Endodermal cell (in vitro differentiated cells): Measurements from ENCODE around the gene BRD4. TPM values are rescaled to one million over a fixed set of nuclear protein-coding genes. Genes with fewer than 3 reads are reported as not detected.
"Not testable (repeated sequence)": the region's sequence is repeated elsewhere in the genome, so short reads cannot be mapped to it uniquely, and the experiment has no call there.

Experiments used
- DNase-seq: peaks from one replicate; pipeline ENCODE4 v3.0.0-alpha.2; 2017
- H3K27ac ChIP-seq: 2 replicates; pipeline ENCODE4 v1.5.1; 2013; ENCODE audit warnings: mild to moderate bottlenecking, low read depth, low read length, moderate library complexity
- H3K27me3 ChIP-seq: 2 replicates; pipeline ENCODE4 v1.6.1; 2013; ENCODE audit warnings: mild to moderate bottlenecking, low read length, moderate library complexity; ENCODE audit not compliant: insufficient read depth, control insufficient read depth, poor library complexity, severe bottlenecking
- H3K36me3 ChIP-seq: 2 replicates; pipeline ENCODE4 v1.7.0; 2013; ENCODE audit warnings: mild to moderate bottlenecking, low read length, moderate library complexity; ENCODE audit not compliant: control insufficient read depth, insufficient read depth
- H3K4me1 ChIP-seq: one replicate; pipeline ENCODE4 v1.7.0; 2013; ENCODE audit warnings: low read length; ENCODE audit not compliant: control insufficient read depth, insufficient read depth
- H3K4me3 ChIP-seq: 2 replicates; pipeline ENCODE4 v1.5.1; 2013; ENCODE audit warnings: mild to moderate bottlenecking, low read length, moderate library complexity
- H3K9ac ChIP-seq: 2 replicates; pipeline ENCODE4 v1.6.1; 2013; ENCODE audit warnings: mild to moderate bottlenecking, low read length, moderate library complexity; ENCODE audit not compliant: poor library complexity, severe bottlenecking; ENCODE audit errors: extremely low read depth
- H3K9me3 ChIP-seq: 2 replicates; pipeline ENCODE4 v1.6.1; 2013; ENCODE audit warnings: mild to moderate bottlenecking, low read length, moderate library complexity; ENCODE audit not compliant: control insufficient read depth
- H3K27ac Mint-ChIP-seq: 2 replicates; pipeline ENCODE4 v1.8.0; 2020; ENCODE audit warnings: mixed read lengths
- H3K27me3 Mint-ChIP-seq: 2 replicates; pipeline ENCODE4 v1.8.0; 2021; ENCODE audit warnings: mild to moderate bottlenecking, mixed read lengths; ENCODE audit not compliant: insufficient read depth
- H3K36me3 Mint-ChIP-seq: 2 replicates; pipeline ENCODE4 v1.8.0; 2020; ENCODE audit warnings: low read depth, mixed read lengths
- H3K4me1 Mint-ChIP-seq: 2 replicates; pipeline ENCODE4 v1.8.0; 2020; ENCODE audit warnings: mixed read lengths
- H3K4me3 Mint-ChIP-seq: 2 replicates; pipeline ENCODE4 v1.8.0; 2020; ENCODE audit warnings: mild to moderate bottlenecking, moderate library complexity, mixed read lengths
- H3K9me3 Mint-ChIP-seq: 2 replicates; pipeline ENCODE4 v1.8.0; 2020; ENCODE audit warnings: mild to moderate bottlenecking, mixed read lengths
- WGBS, 2 experiments: methylation state at CpG; one replicate each; pipeline versions ENCODE4 v1.1.5 to v1.1.7; 2013; ENCODE audit warnings: missing lambda C conversion rate in 2 of 2, mixed read lengths in 1 of 2; ENCODE audit not compliant: insufficient coverage in 1 of 2, insufficient read length in 1 of 2; 5-methylcytosine and 5-hydroxymethylcytosine counted together
- total RNA-seq, 2 donors: library from RNA; stranded (reverse); fragmentation: NEBNext Ultra II Directional in 1 of 2; extraction: Animal tissue kit (Norgen Biotek cat#: 25700) in 1 of 2; gene quantifications; 2 replicates in 1 of 2; 3 replicates in 1 of 2; pipeline ENCODE4 v1.2.1, GENCODE V29; 2021
- TF ChIP-seq, protein P1 (sequence below): fragments of 200-600 bp; sonication (generic); conservative IDR thresholded peaks from 2 replicates; pipeline ENCODE4 v1.5.0; 2021; ENCODE audit warnings: antibody characterized with exemption, mild to moderate bottlenecking

BRD4 gene
- total RNA-seq, 2 donors from 2014 or later: 149 to 156 TPM

DNA sequence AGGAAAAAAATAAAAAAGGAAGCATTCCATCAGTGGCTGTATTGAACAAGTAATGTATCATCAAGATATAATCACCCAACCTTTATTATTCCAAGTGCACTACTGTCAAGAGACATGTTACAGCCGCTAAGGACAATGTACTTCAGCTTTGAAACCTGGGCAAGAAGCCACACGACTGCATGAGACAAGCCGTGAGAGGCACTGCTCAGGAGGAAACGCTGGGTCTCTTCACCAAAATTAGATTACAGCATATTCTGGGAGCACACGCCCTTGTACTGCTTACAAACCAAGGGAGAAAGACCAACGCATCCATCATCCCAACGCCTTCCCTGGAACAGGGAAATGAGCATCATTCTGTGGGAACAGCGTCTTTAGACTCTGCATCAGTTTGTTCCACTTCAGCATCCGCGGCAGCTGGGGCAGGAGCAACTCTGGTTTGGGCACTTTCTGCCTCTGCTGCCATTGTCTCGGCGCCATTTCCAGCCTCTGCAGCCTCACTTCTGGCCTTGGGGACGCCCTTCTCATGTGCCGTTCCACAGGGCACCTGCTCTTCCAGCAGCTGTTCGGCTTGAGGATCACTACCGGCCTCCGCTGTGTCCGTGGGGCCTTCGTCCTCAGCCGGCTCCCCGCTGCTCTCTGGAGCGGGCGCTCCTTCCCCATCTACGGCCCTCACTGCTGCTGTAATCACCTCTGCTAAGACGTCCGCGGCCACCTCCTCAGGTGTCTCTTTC, 22.4 kb upstream of the BRD4 start:
- Mint-ChIP-seq H3K27me3 (no peaks in the 10 kb centered on the region), H3K9me3 (no peaks in the 10 kb centered on the region), H3K27ac (no peak overlapping the region), H3K4me3 (no peak overlapping the region), H3K36me3 (peaks cover 50% of the 10 kb centered on the region), H3K4me1 (no peaks in the 10 kb centered on the region)
- no peak for DNase-seq
- Histone ChIP-seq H3K9me3 (no peaks in the 10 kb centered on the region), H3K36me3 (peaks cover 50% of the 10 kb centered on the region), H3K27ac (no peak overlapping the region), H3K4me3 (no peak overlapping the region), H3K9ac (no peak overlapping the region), H3K27me3 (no peaks in the 10 kb centered on the region), H3K4me1 (no peaks in the 10 kb centered on the region)
- WGBS, 2 experiments: 95 to 97% methylated on average over 27 of the region's 27 CpGs
- TF ChIP-seq, protein P1, sequence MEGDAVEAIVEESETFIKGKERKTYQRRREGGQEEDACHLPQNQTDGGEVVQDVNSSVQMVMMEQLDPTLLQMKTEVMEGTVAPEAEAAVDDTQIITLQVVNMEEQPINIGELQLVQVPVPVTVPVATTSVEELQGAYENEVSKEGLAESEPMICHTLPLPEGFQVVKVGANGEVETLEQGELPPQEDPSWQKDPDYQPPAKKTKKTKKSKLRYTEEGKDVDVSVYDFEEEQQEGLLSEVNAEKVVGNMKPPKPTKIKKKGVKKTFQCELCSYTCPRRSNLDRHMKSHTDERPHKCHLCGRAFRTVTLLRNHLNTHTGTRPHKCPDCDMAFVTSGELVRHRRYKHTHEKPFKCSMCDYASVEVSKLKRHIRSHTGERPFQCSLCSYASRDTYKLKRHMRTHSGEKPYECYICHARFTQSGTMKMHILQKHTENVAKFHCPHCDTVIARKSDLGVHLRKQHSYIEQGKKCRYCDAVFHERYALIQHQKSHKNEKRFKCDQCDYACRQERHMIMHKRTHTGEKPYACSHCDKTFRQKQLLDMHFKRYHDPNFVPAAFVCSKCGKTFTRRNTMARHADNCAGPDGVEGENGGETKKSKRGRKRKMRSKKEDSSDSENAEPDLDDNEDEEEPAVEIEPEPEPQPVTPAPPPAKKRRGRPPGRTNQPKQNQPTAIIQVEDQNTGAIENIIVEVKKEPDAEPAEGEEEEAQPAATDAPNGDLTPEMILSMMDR: no peak

DNA sequence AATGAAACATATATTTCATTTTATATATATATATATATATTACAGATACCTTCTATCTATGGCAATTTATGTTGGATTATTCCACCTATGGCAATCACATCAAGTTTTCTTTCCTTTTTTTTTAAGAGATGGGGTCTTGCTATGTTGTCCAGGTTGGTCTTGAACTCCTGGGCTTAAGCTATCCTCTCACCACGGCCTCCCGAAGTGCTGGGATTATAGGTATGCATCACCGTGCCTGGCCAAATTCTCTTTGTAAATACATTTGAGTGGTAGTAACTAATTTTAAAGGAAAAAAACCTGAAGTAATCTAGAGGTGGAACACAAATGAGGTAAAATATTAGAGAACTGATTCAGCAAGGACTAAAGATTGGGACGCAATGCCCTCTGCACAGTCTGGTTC, 21.6 kb upstream of the BRD4 start:
- no peaks in the 10 kb centered on the region for H3K27me3 Mint-ChIP-seq
- no peak overlapping the region for H3K4me3 ChIP-seq
- 73 to 100% methylated on average over 2 to 4 of the region's 4 CpGs for WGBS, 2 experiments

DNA sequence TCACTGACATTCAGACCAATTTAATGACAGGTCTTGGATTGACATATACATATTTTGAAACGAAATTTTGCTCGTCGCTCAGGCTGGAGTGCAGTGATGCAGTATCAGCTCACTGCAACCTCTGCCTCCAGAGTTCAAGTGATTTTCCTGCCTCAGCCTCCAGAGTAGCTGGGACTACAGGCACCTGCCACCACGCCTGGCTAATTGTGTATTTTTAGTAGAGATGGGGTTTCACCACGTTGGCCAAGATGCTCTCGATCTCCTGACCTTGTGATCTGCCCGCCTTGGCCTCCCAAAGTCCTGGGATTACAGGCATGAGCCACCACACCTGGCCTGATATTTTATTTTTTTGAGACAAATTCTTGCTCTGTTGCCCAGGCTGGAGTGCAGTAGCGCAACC, 20.2 kb upstream of the BRD4 start:
- not testable (repeated sequence) for H3K9ac ChIP-seq, H3K27ac ChIP-seq, H3K9me3 ChIP-seq, H3K4me3 ChIP-seq, H3K4me1 ChIP-seq, DNase-seq, H3K9me3 Mint-ChIP-seq, H3K27me3 Mint-ChIP-seq, H3K27me3 ChIP-seq, H3K4me1 Mint-ChIP-seq, H3K27ac Mint-ChIP-seq, H3K4me3 Mint-ChIP-seq
- peaks cover 28% of the 10 kb centered on the region for H3K36me3 ChIP-seq
- WGBS, 2 experiments: 94 to 95% methylated on average over 8 of the region's 8 CpGs
- peaks cover 31% of the 10 kb centered on the region for H3K36me3 Mint-ChIP-seq

More for the DNA sequence above, 21.6 kb upstream of the BRD4 start:
- TF ChIP-seq, protein P1: no peak
- H3K27ac Mint-ChIP-seq: no peak overlapping the region
- no peaks in the 10 kb centered on the region for H3K9me3 ChIP-seq
- H3K36me3 Mint-ChIP-seq: peaks cover 43% of the 10 kb centered on the region
- no peak overlapping the region for H3K27ac ChIP-seq
- H3K4me1 Mint-ChIP-seq: no peaks in the 10 kb centered on the region
- no peak for DNase-seq
- no peak overlapping the region for H3K4me3 Mint-ChIP-seq
- H3K36me3 ChIP-seq: peaks cover 42% of the 10 kb centered on the region
- no peaks in the 10 kb centered on the region for H3K27me3 ChIP-seq
- no peaks in the 10 kb centered on the region for H3K9me3 Mint-ChIP-seq
- no peaks in the 10 kb centered on the region for H3K4me1 ChIP-seq
- H3K9ac ChIP-seq: no peak overlapping the region

DNA sequence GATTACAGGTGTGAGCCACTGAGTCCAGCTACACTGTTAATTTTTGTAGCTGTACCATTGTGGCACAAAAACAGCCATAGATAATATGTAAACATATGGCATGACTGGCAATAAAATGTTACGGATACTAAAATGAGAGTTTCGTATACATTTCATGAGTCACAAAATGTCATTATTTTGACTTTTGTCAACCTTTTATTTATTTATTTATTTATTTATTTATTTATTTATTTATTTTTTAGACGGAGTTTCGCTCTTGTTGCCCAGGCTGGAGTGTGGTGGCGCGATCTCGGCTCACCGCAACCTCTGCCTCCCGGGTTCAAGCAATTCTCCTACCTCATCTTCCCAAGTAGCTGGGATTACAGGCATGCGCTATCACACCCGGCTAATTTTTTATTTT, 9.0 kb upstream of the BRD4 start:
- not testable (repeated sequence) for H3K9me3 ChIP-seq, H3K27me3 ChIP-seq, H3K9ac ChIP-seq, H3K27ac ChIP-seq, H3K4me1 Mint-ChIP-seq, H3K9me3 Mint-ChIP-seq, H3K27me3 Mint-ChIP-seq, H3K4me1 ChIP-seq, DNase-seq, H3K27ac Mint-ChIP-seq, H3K4me3 ChIP-seq, H3K4me3 Mint-ChIP-seq
- peaks cover 20% of the 10 kb centered on the region for H3K36me3 Mint-ChIP-seq
- 87 to 98% methylated on average over 3 to 10 of the region's 11 CpGs for WGBS, 2 experiments
- peaks cover 21% of the 10 kb centered on the region for H3K36me3 ChIP-seq
